Subcutaneous preadipocyte (primary cell): Measurements from ENCODE around the gene NAE1. TPM values are rescaled to one million over a fixed set of nuclear protein-coding genes. Genes with fewer than 3 reads are reported as not detected.

Source experiments
- total RNA-seq: library from RNA; depleted of rRNA; stranded (reverse); fragments of >200 nt; gene quantifications from 2 replicates; pipeline ENCODE4 v1.2.3, GENCODE V29; 2012

The NAE1 gene
- 79.4 and 81.3 TPM in 2 replicates for total RNA-seq

GRCh38 chr16:66830422-66831404, at the start of gene NAE1:
Gene NAE1 (minus strand): TSS chr16:66830976. CDS start chr16:66830899, 77 bp downstream.

GRCh38 chr16:66844342-66845079, 13.7 kb upstream of the NAE1 start, which contains the start of gene CA7:
Gene CA7 (plus strand): TSS chr16:66844414. CDS start chr16:66844488, 74 bp downstream.

GRCh38 chr16:66801320-66802105, 29.3 kb downstream of the NAE1 start, which contains the start of gene TERB1:
Gene TERB1 (minus strand): TSS chr16:66801584. CDS start chr16:66796798, 4,786 bp downstream.

Other genes with a start within 250 kb of the NAE1 start
- 15.8 and 17.4 TPM in 2 replicates for gene CMTM3, start 226.3 kb downstream of the NAE1 start, total RNA-seq
- 16.9 and 20.3 TPM in 2 replicates for gene CMTM4, start 134.2 kb downstream of the NAE1 start, total RNA-seq
- 67.6 and 76.4 TPM in 2 replicates for gene DYNC1LI2, start 79.4 kb downstream of the NAE1 start, total RNA-seq
- not detected in 2 replicates for gene TERB1, start 29.4 kb downstream of the NAE1 start, total RNA-seq
- not detected in 2 replicates for gene CA7, start 13.4 kb upstream of the NAE1 start, total RNA-seq
- 8.8 and 14.3 TPM in 2 replicates for gene PDP2, start 49.5 kb upstream of the NAE1 start, total RNA-seq
- gene CDH16, start 87.9 kb upstream of the NAE1 start, total RNA-seq: not detected in 2 replicates
- gene RRAD, start 94.6 kb upstream of the NAE1 start, total RNA-seq: 0.98 and 1.5 TPM in 2 replicates
- gene CIAO2B, start 103.4 kb upstream of the NAE1 start, total RNA-seq: 92.9 and 125 TPM in 2 replicates
- 34.2 and 39.3 TPM in 2 replicates for gene CES2, start 104.5 kb upstream of the NAE1 start, total RNA-seq
- gene CES3, start 130.3 kb upstream of the NAE1 start, total RNA-seq: under 0.01 TPM in 2 replicates
- 1.1 and 1.4 TPM in 2 replicates for gene CES4A, start 157.6 kb upstream of the NAE1 start, total RNA-seq
- 49.2 and 85.2 TPM in 2 replicates for gene CBFB, start 198.2 kb upstream of the NAE1 start, total RNA-seq